Measurements from ENCODE around the gene GANC. TPM values are rescaled to one million over a fixed set of nuclear protein-coding genes. Genes with fewer than 3 reads are reported as not detected.

The GANC gene
- total RNA-seq, 1 experiment from 2014 or later, result 5.8 TPM

- DNase-seq (ENCODE audit: low read depth), result no peak
Observed at GRCh38 chr15:42375941-42376340, 102.9 kb downstream of the GANC start.

DNA sequence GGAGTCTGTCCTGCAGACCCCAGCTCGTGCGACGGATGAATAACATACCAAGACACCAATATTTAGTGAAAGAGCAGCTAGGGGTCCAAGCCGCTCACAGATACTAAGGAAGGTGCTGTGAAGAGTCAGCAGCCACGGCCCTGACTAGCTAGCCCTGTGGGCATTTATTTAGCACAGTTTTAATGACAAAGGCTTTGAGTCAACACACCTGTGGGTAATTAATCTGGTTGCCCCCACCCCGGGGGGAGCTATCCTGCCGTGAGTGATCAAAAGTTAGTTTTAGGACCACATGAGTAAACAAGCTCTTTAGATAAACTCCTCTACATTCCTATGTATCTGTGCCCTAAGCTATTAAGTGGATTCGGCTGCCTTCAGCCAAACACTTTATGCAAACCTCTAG lies 105.0 kb downstream of the GANC start:
- no peak for DNase-seq (ENCODE audit: low read depth)

- DNase-seq (ENCODE audit: low read depth), result no peak
Observed at GRCh38 chr15:42384597-42384996, 111.6 kb downstream of the GANC start.

DNA sequence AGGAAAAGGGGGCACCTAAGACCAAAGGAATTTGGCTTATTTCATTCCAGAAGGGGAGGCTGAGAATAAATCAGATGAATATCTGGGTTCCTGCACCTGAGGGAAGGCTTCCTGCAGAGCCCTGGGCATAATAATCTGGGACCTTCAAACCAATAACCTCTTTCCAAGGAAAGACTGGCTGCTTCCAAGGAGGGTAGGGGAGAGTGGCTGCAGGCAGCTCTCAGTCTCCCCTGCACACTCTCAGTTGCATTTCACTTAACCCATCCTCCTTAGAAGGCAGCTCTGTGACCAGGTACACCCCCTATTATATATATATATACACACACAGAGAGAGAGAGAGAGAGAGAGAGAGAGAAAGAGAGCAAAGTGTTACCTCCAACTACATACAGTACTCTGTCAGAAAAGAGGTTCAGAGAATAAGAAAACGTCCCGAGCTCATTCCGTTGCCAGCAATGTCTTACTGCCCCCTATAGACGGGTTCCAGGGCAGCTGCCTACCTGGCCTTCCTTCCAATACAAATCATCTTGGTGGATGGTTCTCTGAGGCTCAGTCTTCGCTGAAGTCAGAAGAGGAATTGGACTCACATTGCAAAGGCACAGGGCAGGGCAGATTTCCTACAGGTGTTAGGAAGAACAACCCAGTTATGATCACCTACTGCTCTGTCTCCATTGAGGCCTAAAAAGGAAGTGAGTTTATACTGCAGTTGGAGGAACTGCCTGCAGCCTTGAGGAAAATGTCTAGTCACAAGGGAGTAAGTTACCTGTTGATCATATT lies 112.4 kb downstream of the GANC start:
- peak; percentile 35 for DNase-seq (ENCODE audit: low read depth)

DNA sequence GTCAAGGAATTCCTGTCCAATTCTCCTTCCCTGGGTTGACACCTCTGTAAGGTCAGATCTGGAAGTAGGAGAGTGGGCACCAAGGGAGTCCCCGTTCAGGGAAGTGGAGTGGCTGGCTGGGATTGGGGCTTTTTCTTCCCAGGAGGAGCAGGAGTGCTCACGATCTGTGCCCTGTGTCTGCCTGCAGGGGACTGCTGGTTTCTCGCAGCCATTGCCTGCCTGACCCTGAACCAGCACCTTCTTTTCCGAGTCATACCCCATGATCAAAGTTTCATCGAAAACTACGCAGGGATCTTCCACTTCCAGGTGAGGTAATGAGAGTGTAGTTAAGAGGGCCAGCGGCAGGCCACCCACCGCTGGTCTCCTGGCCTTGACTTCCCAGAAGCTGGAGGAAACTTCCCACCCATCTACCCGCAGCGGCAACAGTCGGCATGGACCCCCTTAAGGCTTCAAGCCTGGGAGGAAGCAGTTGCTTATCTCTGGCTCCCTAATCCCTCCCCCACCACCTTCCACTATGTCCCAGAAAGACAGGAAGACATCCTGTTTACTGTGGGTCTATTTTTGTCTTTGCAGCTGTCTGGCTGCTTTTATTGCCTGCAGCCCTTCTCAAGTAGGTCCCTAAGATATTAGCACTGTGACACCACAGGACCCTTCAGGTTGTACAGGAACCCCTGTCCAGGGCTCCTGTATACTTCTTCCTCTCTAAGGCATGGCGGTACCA lies 113.1 kb downstream of the GANC start:
- no peak for DNase-seq (ENCODE audit: low read depth)

- DNase-seq (ENCODE audit: low read depth), result no peak
Observed at GRCh38 chr15:42387603-42388002, 114.6 kb downstream of the GANC start.

DNA sequence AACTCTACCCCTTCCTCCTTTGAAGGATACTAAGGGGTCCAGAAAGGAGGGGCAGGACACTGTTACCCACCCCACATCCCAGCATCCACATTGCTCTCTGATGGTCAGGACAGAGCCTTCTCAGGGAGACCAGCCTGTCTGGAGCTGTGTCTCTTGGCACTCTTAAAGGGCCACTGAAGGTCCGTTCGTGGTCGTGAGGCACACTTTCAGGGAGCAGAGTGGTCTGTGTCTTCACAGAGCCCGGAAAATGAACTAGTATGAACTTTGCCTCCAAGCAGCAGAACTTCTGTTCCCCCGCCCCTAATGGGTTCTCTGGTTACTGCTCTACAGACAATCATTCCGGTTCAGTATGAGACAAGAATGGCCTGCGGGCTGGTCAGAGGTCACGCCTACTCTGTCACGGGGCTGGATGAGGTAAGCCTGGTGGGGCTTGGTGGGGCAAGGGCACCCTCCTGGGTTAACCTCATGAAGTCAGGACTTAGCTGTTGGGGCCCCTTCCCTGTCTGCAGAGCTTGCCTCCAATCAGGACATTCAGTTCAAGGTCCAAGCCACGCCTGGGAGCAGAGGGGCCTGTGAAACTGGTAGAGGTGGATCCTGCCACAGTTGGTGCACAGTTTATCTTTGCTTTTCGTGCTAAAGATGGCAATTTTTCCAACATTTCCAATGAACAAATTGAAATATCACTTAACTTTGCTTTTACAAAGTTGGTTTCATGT lies 119.5 kb downstream of the GANC start:
- DNase-seq (ENCODE audit: low read depth), result no peak

DNA sequence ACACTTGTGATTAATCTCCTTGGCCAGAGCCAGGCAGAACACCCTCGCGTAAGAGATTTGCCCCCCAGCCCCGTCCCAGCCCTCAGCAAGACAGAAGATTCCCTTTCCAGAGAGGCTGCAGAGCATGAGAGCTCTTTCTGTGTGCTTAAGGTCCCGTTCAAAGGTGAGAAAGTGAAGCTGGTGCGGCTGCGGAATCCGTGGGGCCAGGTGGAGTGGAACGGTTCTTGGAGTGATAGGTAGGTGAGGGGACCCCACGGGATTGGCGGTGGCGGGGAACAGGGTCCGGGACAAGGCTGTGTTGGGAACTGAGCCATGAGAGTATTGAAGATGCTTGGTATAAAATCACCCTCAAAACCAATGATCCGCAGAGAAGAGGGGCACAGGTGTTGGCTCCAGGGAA lies 121.1 kb downstream of the GANC start:
- DNase-seq (ENCODE audit: low read depth), result no peak

DNA sequence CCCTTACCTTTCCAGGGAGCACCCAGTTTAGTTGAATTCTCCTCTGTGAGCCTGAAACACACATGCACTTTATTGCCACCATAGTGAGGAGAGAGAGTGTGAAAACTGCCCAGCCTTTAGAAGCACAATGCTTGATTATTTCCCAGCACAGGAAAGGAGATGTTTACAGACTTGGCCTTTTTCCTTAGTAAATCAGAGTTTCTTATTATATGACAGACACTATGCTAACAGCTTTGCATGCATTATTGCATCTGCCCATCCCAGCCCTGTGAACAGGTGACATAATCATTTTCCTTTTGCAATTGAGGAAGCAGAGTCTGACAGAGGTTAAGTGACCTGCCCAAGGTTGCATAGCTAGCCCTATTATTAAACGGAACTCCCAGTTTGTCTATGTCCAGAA lies 122.8 kb downstream of the GANC start:
- no peak for DNase-seq (ENCODE audit: low read depth)

GRCh38 chr15:42401544-42402454 lies 128.8 kb downstream of the GANC start:
- no peak for DNase-seq (ENCODE audit: low read depth)

GRCh38 chr15:42402455-42403205 lies 129.6 kb downstream of the GANC start:
- DNase-seq (ENCODE audit: low read depth), result peak; percentile 14

- no peak for DNase-seq (ENCODE audit: low read depth)
Observed at GRCh38 chr15:42403389-42403788, 130.4 kb downstream of the GANC start.

GRCh38 chr15:42404461-42405235 lies 131.6 kb downstream of the GANC start:
- no peak for DNase-seq (ENCODE audit: low read depth)

DNA sequence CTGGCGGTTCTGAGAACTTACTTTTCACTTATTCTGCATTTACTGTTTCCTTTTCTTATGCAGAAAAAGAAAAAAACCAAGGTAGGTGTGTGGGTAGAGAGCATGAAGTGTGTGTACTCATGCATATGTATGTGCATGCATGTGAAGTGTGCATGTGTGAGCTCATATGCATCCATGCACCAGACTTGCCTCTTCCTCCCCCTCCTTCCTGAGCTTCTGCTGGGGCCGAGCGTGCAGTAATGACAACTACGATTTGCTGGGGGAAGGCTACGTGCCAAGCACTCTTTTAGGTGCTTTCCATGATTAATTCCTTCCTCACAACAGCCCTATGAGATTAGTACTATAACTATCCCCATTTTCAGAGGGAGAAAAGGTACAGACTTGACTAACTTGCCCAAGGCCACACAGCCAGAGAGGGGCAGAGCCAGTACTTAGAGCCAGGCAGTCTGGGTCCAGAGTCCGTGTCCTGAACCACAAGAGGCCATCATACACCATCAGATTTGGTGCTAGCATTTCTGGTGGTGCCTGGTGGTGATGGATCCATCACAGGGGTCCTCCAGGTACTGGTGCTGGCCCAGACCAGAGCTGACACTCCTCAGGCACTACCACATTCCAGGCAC lies 133.0 kb downstream of the GANC start:
- no peak for DNase-seq (ENCODE audit: low read depth)

Other genes starting within 250 kb of the GANC start
- gene PLA2G4D, start 178.6 kb upstream of the GANC start, total RNA-seq (2014; rRNA removed; shearing (Covaris generic)), result not detected in 2 replicates
- gene PLA2G4F, start 116.6 kb upstream of the GANC start, total RNA-seq (2014; rRNA removed; shearing (Covaris generic)), result not detected in 2 replicates
- gene VPS39, start 64.9 kb upstream of the GANC start, total RNA-seq (2014; rRNA removed; shearing (Covaris generic)), result 9.9 and 13.1 TPM in 2 replicates
- gene TMEM87A, start 232 bp downstream of the GANC start, total RNA-seq (2014; rRNA removed; shearing (Covaris generic)), result 61.5 and 68.6 TPM in 2 replicates
- 0.06 TPM in 1 of 2 replicates, not detected in the other for gene CAPN3, start 86.3 kb downstream of the GANC start, total RNA-seq (2014; rRNA removed; shearing (Covaris generic))
- gene ZNF106, start 217.9 kb downstream of the GANC start, total RNA-seq (2014; rRNA removed; shearing (Covaris generic)), result 26.5 and 29.4 TPM in 2 replicates
- 59.8 and 63.4 TPM in 2 replicates for gene SNAP23, start 222.4 kb downstream of the GANC start, total RNA-seq (2014; rRNA removed; shearing (Covaris generic))

All from Daoy (cell line).